ENCODE results near the gene BAIAP3.

- TF ChIP-seq CTCF (IDR thresholded peaks at IDR 0.05; ENCODE audit: insufficient read depth, low read length) = no peak
- no peak for TF ChIP-seq POLR2AphosphoS5 (IDR thresholded peaks at IDR 0.05; ENCODE audit: low read depth)
- TF ChIP-seq REST (IDR thresholded peaks at IDR 0.05; ENCODE audit: insufficient replicate concordance, low read depth) = no peak
- no peak for TF ChIP-seq GABPA (IDR thresholded peaks at IDR 0.05; ENCODE audit: low read depth)
These were observed 13.3 kb upstream of the BAIAP3 start for GRCh38 chr16:1320097-1320496.

Measured in HL-60 (cell line).